CD4-positive, alpha-beta T cell treated with Interleukin-4 for 4 hours (primary cell): ENCODE results near the gene EAF1.
"Not testable (repeated sequence)": the region's sequence is repeated elsewhere in the genome, so short reads cannot be mapped to it uniquely, and the experiment has no call there.

ENCODE experiments used
- DNase-seq: peaks from one replicate; pipeline ENCODE4 v3.0.0-alpha.2; 2020

EAF1 gene

GRCh38 chr3:15409239-15409638 lies 18.2 kb upstream of the EAF1 start:
- DNase-seq: no peak

GRCh38 chr3:15409774-15410173 lies 17.6 kb upstream of the EAF1 start:
- DNase-seq: no peak

- not testable (repeated sequence) for DNase-seq
Observed at GRCh38 chr3:15410966-15411365, 16.4 kb upstream of the EAF1 start.

- DNase-seq: no peak
Observed at GRCh38 chr3:15420871-15421270, 6.5 kb upstream of the EAF1 start.

- DNase-seq: no peak
Observed at GRCh38 chr3:15426579-15427118, 749 bp upstream of the EAF1 start.

- no peak for DNase-seq
Observed at GRCh38 chr3:15427981-15428380, 583 bp downstream of the EAF1 start.

GRCh38 chr3:15428539-15428938 lies 1.1 kb downstream of the EAF1 start:
- DNase-seq: peak; percentile 72

GRCh38 chr3:15429080-15429479 lies 1.7 kb downstream of the EAF1 start:
- DNase-seq: no peak

- no peak for DNase-seq
Observed at GRCh38 chr3:15430624-15431023, 3.2 kb downstream of the EAF1 start.

- no peak for DNase-seq
Observed at GRCh38 chr3:15431256-15431837, 3.9 kb downstream of the EAF1 start.

- DNase-seq: no peak
Observed at GRCh38 chr3:15433531-15433930, 6.1 kb downstream of the EAF1 start.

- no peak for DNase-seq
Observed at GRCh38 chr3:15434756-15435155, 7.4 kb downstream of the EAF1 start.

GRCh38 chr3:15436246-15436645 lies 8.8 kb downstream of the EAF1 start:
- DNase-seq: no peak

GRCh38 chr3:15438983-15439382 lies 11.6 kb downstream of the EAF1 start:
- no peak for DNase-seq

GRCh38 chr3:15439476-15439875 lies 12.1 kb downstream of the EAF1 start:
- DNase-seq: no peak

- no peak for DNase-seq
Observed at GRCh38 chr3:15440891-15441290, 13.5 kb downstream of the EAF1 start.

GRCh38 chr3:15443826-15444524 lies 16.6 kb downstream of the EAF1 start:
- DNase-seq: no peak

- DNase-seq: no peak
Observed at GRCh38 chr3:15449489-15450224, 22.3 kb downstream of the EAF1 start.

- no peak for DNase-seq
Observed at GRCh38 chr3:15450438-15451215, 23.2 kb downstream of the EAF1 start.

- DNase-seq: no peak
Observed at GRCh38 chr3:15451216-15452113, 24.1 kb downstream of the EAF1 start.

- no peak for DNase-seq
Observed at GRCh38 chr3:15452156-15452555, 24.8 kb downstream of the EAF1 start.

- DNase-seq: no peak
Observed at GRCh38 chr3:15452961-15453360, 25.6 kb downstream of the EAF1 start.
